Lower leg skin (tissue), 3 donors: ENCODE data around the gene FOXR1.

Experiments used
- POLR2A ChIP-seq, 2 donors: fragments of 450-650 bp; IDR thresholded peaks; one replicate each; pipeline ENCODE4 v1.6.1; 2016 to 2017; ENCODE audit warnings: antibody characterized with exemption in 2 of 2, mild to moderate bottlenecking in 1 of 2, moderate library complexity in 1 of 2
- TF ChIP-seq, protein P1 (sequence below), 3 donors: fragments of 450-650 bp; IDR thresholded peaks; one replicate each; pipeline ENCODE4 v1.5.1; 2016; ENCODE audit warnings: antibody characterized with exemption in 3 of 3, mild to moderate bottlenecking in 3 of 3, moderate library complexity in 2 of 3

DNA sequence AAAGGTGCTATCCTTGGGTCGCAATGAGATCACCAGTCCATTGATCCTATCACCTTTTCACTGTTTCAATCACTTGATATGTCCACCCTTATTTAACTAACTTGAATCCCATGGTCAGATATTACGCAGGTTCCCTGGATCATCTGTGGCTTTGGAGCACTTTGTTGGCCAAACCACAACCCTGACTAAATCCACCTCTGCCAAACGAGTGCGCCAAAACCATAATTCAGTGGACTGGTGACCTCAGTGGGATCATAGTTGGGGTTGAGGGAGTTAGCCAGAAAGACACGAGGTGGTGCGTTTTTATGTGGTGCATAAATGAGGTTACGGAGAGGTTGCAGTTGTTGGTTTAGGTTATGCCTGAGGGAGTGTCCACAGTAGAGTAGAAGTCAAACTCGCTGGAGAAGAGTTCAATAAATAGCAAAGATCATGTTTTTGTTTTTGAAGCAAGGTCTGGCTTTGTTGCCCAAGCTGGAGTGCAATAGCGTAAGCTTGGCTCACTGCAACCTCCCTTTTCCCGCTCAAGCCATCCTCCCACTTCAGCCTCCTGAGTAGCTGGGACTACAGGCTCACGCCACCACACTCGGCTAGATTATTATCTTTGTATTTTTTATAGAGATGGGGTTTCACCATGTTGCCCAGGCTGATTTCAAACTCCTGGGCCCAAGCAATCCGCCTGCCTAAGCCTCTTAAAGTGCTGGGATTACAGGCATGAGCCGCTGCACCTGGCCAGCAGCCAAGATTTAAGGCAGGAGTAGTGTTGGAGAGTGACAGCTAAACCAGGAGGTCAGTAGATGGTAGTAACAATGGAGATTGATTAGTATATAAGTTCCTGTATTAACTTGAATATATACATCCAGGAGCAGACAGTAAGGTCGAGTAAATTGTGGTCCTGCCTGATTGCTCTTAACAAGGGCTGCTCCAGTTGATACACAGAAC, 4.5 kb downstream of the FOXR1 start:
- TF ChIP-seq POLR2A (IDR thresholded peaks at IDR 0.05): no peak
- TF ChIP-seq, protein P1, sequence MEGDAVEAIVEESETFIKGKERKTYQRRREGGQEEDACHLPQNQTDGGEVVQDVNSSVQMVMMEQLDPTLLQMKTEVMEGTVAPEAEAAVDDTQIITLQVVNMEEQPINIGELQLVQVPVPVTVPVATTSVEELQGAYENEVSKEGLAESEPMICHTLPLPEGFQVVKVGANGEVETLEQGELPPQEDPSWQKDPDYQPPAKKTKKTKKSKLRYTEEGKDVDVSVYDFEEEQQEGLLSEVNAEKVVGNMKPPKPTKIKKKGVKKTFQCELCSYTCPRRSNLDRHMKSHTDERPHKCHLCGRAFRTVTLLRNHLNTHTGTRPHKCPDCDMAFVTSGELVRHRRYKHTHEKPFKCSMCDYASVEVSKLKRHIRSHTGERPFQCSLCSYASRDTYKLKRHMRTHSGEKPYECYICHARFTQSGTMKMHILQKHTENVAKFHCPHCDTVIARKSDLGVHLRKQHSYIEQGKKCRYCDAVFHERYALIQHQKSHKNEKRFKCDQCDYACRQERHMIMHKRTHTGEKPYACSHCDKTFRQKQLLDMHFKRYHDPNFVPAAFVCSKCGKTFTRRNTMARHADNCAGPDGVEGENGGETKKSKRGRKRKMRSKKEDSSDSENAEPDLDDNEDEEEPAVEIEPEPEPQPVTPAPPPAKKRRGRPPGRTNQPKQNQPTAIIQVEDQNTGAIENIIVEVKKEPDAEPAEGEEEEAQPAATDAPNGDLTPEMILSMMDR (IDR thresholded peaks at IDR 0.05): no peak
